HG03439 (cell line): ENCODE measurements around the gene PISD.

Experiments
- ATAC-seq: cut with Tn5 transposase; IDR thresholded peaks from one replicate; pipeline ENCODE4 v1.9.1; 2021; ENCODE audit warnings: mild to moderate bottlenecking, moderate library complexity; ENCODE audit not compliant: unreplicated experiment

The PISD gene

DNA sequence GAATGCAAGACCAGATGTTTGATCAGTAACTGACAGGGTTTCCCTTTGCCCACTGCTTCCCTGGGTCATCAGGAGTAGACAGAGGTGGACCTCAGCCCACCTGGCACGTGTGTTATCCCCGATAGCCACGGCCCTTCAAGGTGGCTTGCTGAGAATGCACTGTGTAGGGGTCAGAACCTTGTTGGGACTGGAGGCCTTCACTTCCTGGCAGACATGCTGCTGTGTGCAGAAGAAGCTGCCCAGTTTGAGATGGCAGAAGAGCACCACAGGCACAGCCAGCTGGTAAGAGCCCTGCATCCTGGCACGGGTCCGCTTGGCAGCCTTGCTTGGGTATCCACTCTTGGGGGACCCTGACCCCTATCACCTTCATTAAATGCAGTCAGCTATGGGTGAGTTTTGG lies 83.8 kb downstream of the PISD start:
- ATAC-seq, result no peak

GRCh38 chr22:31577711-31578110 lies 84.3 kb downstream of the PISD start:
- ATAC-seq, result no peak

DNA sequence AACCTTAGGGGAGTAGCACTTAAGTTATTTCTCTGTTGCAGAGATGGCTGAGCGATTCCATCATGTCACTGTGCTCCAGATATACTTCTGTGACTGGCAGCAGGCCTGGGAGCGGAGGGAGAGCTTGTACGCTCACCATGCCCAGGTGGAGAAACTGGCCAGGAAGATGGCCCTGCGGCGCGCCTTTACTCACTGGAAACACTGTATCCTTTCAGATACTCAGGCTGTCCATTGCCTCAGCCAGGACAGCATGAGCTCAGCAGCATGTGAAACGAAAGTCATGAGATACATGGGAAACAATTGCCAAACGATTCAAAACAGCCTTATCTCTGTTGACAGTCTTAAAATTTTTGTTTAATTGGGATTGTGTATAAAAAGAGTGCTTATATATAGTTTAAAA lies 86.8 kb downstream of the PISD start:
- ATAC-seq, result no peak

GRCh38 chr22:31574055-31574670 lies 87.9 kb downstream of the PISD start:
- ATAC-seq, result no peak

DNA sequence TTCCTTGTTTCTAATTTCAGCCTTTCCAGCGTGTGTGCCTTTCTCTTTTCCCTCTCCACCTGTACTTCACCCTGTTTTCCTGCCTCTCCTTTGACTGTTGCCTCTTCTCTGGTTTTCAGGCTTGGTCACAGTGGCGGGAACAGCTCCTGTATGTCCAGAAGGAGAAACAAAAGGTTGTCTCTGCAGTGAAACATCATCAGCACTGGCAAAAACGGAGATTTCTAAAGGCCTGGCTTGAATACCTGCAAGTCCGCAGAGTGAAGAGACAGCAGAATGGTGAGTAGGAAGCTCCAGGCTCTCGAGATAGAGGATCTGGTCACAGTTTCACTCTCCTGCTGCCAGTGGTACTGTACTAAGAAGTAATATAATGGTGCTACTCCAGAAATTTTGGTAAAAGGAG lies 89.1 kb downstream of the PISD start:
- no peak for ATAC-seq

DNA sequence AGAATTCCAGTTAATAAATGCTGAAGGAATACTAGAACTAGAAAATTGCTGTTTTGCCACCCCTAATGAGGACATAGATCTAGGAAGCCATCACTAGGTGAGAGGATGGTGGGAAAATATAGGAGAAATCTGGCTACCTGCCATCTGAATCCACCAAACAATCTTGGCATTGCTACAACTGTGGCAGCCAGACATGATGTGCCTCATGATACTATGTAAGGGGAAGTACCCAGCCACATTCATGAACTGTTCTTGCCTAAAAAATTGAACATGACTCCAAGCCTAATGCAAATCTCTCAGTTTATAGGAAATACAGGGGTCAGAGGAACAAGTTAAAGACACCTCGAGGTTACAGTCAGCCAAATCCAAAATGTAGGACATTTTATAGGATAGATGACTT lies 92.9 kb downstream of the PISD start:
- ATAC-seq, result no peak
